GM12878 (cell line): ENCODE measurements around the gene C12orf60. TPM values are rescaled to one million over a fixed set of nuclear protein-coding genes. Genes with fewer than 3 reads are reported as not detected.

Source experiments
- ATF7 ChIP-seq: fragments of 450-650 bp; IDR thresholded peaks from 2 replicates; pipeline ENCODE4 v1.6.1; 2016; ENCODE audit warnings: low read depth, mild to moderate bottlenecking
- BHLHE40 ChIP-seq, 2 experiments: fragments of 450-650 bp in 1 of 2; IDR thresholded peaks; 2 replicates each; pipeline ENCODE4 v1.6.1; 2011 to 2017; ENCODE audit warnings: low read depth in 2 of 2, borderline replicate concordance in 1 of 2, improper control_type of control experiment in 1 of 2, low read length in 1 of 2, mild to moderate bottlenecking in 1 of 2
- BRCA1 ChIP-seq: IDR thresholded peaks from 2 replicates; pipeline ENCODE4 v1.6.1; 2011; ENCODE audit warnings: low read depth, low read length, improper control_type of control experiment
- CREM ChIP-seq: IDR thresholded peaks from 2 replicates; pipeline ENCODE4 v1.6.1; 2014; ENCODE audit warnings: antibody characterized with exemption, low read depth
- DPF2 ChIP-seq: fragments of 450-650 bp; IDR thresholded peaks from 2 replicates; pipeline ENCODE4 v1.6.1; 2017; ENCODE audit warnings: mild to moderate bottlenecking
- EP300 ChIP-seq, 2 experiments: fragments of 150-350 bp in 1 of 2; IDR thresholded peaks; 2 replicates each; pipeline ENCODE4 v1.6.1; 2011 to 2012; ENCODE audit warnings: low read depth in 2 of 2, low read length in 2 of 2, borderline replicate concordance in 1 of 2, improper control_type of control experiment in 1 of 2, inconsistent platforms in 1 of 2; ENCODE audit not compliant: control insufficient read depth in 1 of 2
- FOXK2 ChIP-seq: fragments of 450-650 bp; IDR thresholded peaks from 2 replicates; pipeline ENCODE4 v1.6.1; 2017; ENCODE audit warnings: mild to moderate bottlenecking, moderate library complexity
- HDAC6 ChIP-seq: fragments of 200-600 bp; sonication (generic); IDR thresholded peaks from one replicate; pipeline ENCODE4 v1.8.0; 2017; ENCODE audit warnings: antibody characterized with exemption; ENCODE audit not compliant: unreplicated experiment
- MEF2A ChIP-seq: IDR thresholded peaks from 2 replicates; pipeline ENCODE4 v1.6.1; 2011; ENCODE audit warnings: low read depth, mild to moderate bottlenecking, low read length, moderate library complexity; ENCODE audit not compliant: insufficient read depth
- MYC ChIP-seq: IDR thresholded peaks from 2 replicates; pipeline ENCODE4 v1.6.1; 2011; ENCODE audit warnings: mild to moderate bottlenecking, low read length, moderate library complexity, inconsistent platforms; ENCODE audit not compliant: insufficient read depth, insufficient replicate concordance, insufficient read length, severe bottlenecking
- NR2C2 ChIP-seq: IDR thresholded peaks from 2 replicates; pipeline ENCODE4 v1.6.1; 2011; ENCODE audit warnings: borderline replicate concordance, low read depth; ENCODE audit not compliant: control insufficient read depth, insufficient read length
- PAX5 ChIP-seq: IDR thresholded peaks from 2 replicates; pipeline ENCODE4 v1.6.1; 2011; ENCODE audit warnings: low read depth, low read length, borderline replicate concordance
- RBBP5 ChIP-seq: fragments of 200-600 bp; sonication (generic); conservative IDR thresholded peaks from 2 replicates; pipeline ENCODE4 v1.6.1; 2016
- SIN3A ChIP-seq: IDR thresholded peaks from 2 replicates; pipeline ENCODE4 v1.6.1; 2012; ENCODE audit warnings: low read depth, low read length, improper control_type of control experiment
- SKIL ChIP-seq: fragments of 450-650 bp; IDR thresholded peaks from 2 replicates; pipeline ENCODE4 v1.6.1; 2017; ENCODE audit warnings: mild to moderate bottlenecking, low read depth, inconsistent platforms; ENCODE audit not compliant: poor library complexity, severe bottlenecking
- SMARCA5 ChIP-seq: fragments of 450-650 bp; IDR thresholded peaks from 2 replicates; pipeline ENCODE4 v1.6.1; 2017; ENCODE audit warnings: mild to moderate bottlenecking
- SPI1 ChIP-seq: IDR thresholded peaks from 2 replicates; pipeline ENCODE4 v1.6.1; 2011; ENCODE audit warnings: low read depth, mild to moderate bottlenecking, low read length, moderate library complexity, borderline replicate concordance; ENCODE audit not compliant: insufficient read depth
- USF2 ChIP-seq: IDR thresholded peaks from 2 replicates; pipeline ENCODE4 v1.6.1; 2011; ENCODE audit warnings: low read depth, low read length, improper control_type of control experiment, borderline replicate concordance
- ZBTB4 ChIP-seq: fragments of 450-650 bp; formaldehyde crosslinking; IDR thresholded peaks from 2 replicates; pipeline ENCODE4 v1.4.0; 2022; ENCODE audit warnings: mild to moderate bottlenecking, moderate library complexity
- ZNF592 ChIP-seq: fragments of 450-650 bp; IDR thresholded peaks from 2 replicates; pipeline ENCODE4 v1.6.1; 2017; ENCODE audit warnings: mild to moderate bottlenecking, moderate library complexity
- polyA plus RNA-seq, 11 experiments: library from polyadenylated mRNA; depleted of rRNA in 4 of 11; unstranded in 6 of 11; stranded (reverse) in 5 of 11; fragments of >200 nt; fragmentation: Nextera tagmentation in 4 of 11; fragmentation: Illumina TruSeq in 1 of 11; extraction: Ambion mirVana in 4 of 11; extraction: Trizol in 1 of 11; gene quantifications; 1 replicate in 1 of 11; 2 replicates in 10 of 11; pipeline versions ENCODE4 v1.2.1 to v1.2.3, GENCODE V29; 2011 to 2016; ENCODE audit warnings: inconsistent platforms in 2 of 11, missing spikeins in 2 of 11, low read depth in 1 of 11
- total RNA-seq, 4 experiments: library from RNA; depleted of rRNA in 3 of 4; stranded (reverse); fragments of >200 nt in 3 of 4; fragmentation: Illumina TruSeq in 1 of 4; extraction: Trizol in 1 of 4; gene quantifications; 2 replicates each; pipeline versions ENCODE4 v1.2.1 to v1.2.3, GENCODE V29; 2013 to 2021

The C12orf60 gene
- total and polyA plus RNA-seq, 10 of the 15 experiments (the other 5 are each of a cell fraction or from before 2014, with no cell fraction given): 1.8 to 7.2 (median 3.2) TPM

- TF ChIP-seq ZBTB4 (CRISPR knock-in tag): no peak
- TF ChIP-seq HDAC6: no peak
- no peak for TF ChIP-seq PAX5
- TF ChIP-seq USF2: no peak
- TF ChIP-seq RBBP5: no peak
- no peak for TF ChIP-seq FOXK2
- TF ChIP-seq DPF2: no peak
- peak; percentile 66; the same call in 1 of the 2 replicates for TF ChIP-seq CREM
- TF ChIP-seq SPI1: no peak
- TF ChIP-seq NR2C2: no peak
- TF ChIP-seq BHLHE40 (IDR thresholded peaks at IDR 0.05; ENCODE audit: borderline replicate concordance in 1 of 2, low read depth in 2 of 2, low read length in 1 of 2): no peak
- TF ChIP-seq EP300 (IDR thresholded peaks at IDR 0.05; ENCODE audit: borderline replicate concordance in 1 of 2, control insufficient read depth in 1 of 2, low read depth in 2 of 2, low read length in 2 of 2): peak in 1 of 2 experiments; percentile 20; a peak in 1 of 4 replicates
- TF ChIP-seq ZNF592: no peak
- TF ChIP-seq MEF2A: no peak
- no peak for TF ChIP-seq BRCA1
- TF ChIP-seq SMARCA5: no peak
- TF ChIP-seq MYC: no peak
- TF ChIP-seq SKIL: no peak
- TF ChIP-seq SIN3A: no peak
- 0 out of 2 replicates have a peak, but pooled peaks have one; percentile 35 for TF ChIP-seq ATF7
These were observed 8.4 kb upstream of the C12orf60 start (continued) for GRCh38 chr12:14795028-14795448.
